SW480 (cell line): ENCODE data around the gene NEK6.

Source experiments
- DNase-seq: peaks from one replicate; pipeline ENCODE4 v3.0.0-alpha.2; 2016; ENCODE audit warnings: low spot score

Gene NEK6

DNA sequence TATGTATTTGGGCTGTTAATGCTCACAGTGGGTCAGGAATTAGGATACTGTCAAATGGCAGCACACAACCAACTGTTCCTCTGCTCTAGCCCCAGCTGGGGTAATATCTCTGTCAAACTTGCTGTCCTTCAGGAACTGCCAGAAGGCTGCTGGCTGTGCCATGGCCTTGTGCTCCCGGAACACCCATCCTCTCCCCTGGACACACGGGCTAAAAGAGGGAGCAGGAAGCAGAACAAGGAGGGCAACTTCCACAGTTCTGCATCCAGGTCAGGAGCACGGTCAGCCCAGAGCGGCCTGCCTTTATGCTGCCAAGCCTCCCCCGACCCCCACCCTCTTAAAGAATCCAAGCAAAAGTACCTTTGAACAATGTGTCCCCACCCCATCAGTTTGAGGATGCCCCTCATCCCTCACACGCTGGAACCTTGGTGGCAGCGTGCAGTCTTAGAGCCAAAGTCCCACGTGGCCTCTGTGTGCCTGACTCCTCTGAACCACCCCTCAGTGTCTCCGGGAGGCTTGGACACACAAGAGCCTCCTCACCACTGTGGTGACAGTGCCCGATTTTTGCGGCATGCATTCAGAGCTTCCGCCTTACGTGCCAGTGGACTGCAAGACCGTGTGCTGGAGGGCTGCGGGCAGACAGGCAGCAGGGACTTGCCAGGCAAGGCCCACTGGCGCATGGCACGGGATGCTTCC lies 96.7 kb downstream of the NEK6 start:
- no peak for DNase-seq

GRCh38 chr9:124355039-124355940 lies 97.5 kb downstream of the NEK6 start:
- no peak for DNase-seq

DNA sequence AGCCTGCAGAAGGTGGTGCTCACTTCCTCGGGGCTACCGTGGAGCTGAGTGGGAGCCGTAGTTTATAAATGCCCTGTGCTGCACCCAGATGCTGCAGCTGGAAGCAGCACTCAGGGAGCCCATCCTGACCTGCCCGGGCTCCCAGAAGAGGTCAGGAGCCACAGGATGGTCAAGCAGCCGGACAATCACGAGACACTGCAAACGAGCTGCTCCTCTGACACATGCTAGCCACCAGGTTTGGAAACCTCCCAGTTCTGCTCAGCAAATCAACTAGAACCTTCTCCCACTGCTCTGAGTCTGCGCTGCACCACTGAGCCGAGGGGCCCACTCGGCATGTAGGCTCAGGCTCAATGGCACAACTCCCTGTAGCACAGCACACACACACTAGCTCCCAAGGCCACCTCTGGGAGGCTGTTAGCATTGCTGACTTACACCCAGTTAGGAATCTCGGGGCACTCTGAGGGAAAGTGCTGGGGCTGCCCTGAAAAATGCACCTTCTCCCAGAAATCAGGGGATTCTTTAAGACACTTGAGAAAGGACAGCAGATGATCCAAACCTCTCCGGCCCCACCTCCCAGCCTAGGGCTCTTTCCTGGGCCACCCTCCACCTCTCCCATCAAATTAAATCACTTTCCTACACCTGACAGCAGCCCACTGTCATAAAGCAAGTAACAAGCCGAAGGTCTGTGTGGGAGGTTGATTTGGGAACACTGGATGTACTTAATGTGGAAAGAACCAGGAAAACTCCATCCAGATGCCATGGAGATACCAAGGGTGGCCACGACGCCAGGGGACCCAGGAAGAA lies 98.4 kb downstream of the NEK6 start:
- no peak for DNase-seq

- peak; percentile 64 for DNase-seq
Observed at GRCh38 chr9:124356745-124357390, 99.1 kb downstream of the NEK6 start.

GRCh38 chr9:124357721-124358361 lies 100.1 kb downstream of the NEK6 start:
- no peak for DNase-seq

DNA sequence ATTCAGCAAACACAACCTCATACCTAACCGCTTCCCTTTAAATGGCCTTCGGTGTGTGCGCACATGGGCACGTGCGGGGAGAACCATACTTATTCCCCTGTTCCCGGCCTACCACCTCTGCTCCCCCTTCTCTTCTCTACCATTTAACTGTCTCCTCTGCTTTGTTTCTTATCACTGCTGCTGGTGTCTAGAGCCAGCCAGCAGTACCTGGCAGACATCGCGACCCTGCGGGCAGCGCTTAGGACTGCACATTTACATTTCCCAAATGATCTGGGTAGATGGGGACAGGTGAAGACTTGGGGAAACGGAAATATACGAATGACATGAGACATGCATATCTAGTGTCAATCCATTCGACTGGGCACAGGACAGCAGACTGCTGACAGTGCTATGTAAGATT lies 100.9 kb downstream of the NEK6 start:
- DNase-seq, result no peak

- no peak for DNase-seq
Observed at GRCh38 chr9:124359426-124359825, 101.7 kb downstream of the NEK6 start.

- no peak for DNase-seq
Observed at GRCh38 chr9:124359855-124360678, 102.3 kb downstream of the NEK6 start.

- DNase-seq, result no peak
Observed at GRCh38 chr9:124361128-124361527, 103.4 kb downstream of the NEK6 start.

- no peak for DNase-seq
Observed at GRCh38 chr9:124363326-124364096, 105.8 kb downstream of the NEK6 start.

GRCh38 chr9:124364141-124364540 lies 106.4 kb downstream of the NEK6 start:
- no peak for DNase-seq

- no peak for DNase-seq
Observed at GRCh38 chr9:124365036-124365435, 107.3 kb downstream of the NEK6 start.

GRCh38 chr9:124366476-124367220 lies 108.9 kb downstream of the NEK6 start:
- peak; percentile 25 for DNase-seq

DNA sequence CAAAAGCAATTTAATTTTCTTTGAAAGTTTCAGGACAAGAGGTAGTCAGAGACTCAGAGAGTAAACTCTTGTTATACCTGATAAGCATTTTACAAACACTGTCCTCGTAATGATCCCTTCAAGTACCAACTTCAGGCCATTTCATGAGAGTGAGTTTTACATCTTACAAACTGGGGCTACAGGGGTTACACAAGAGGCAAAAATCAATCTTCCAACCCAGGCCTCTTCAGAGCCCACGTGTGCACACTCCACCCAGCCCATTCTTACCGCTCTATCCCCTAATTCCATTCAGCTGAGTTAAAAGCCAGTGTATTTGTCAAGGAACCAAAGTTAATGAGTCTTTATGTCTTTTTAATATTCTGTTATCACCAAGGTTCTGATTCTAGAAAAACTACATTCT lies 110.9 kb downstream of the NEK6 start:
- no peak for DNase-seq

DNA sequence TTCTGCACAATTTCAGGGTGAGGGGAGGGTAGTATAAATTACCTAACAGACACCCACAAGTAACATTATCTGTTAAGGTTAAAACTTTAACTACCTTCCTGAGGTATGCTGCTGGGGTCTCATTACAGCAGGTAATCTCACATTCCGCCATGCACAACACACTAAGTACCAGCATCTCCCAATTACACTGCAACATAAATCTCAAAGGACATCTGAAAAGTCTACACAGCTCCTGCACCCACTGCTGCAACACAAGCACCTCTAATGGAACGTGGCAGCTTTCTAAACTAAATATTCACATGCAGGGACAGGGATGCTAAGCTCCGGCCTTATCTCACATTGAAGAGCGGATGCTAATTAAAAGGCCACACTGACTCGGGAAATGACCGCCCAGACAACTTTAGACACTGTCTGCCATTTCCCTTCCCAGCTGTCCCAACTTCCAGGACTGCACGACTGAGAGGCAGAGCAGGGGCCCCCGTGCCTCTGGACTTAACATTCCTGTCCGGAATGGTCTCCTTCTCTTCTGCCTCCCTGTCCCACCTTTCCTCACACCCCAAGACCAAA lies 111.6 kb downstream of the NEK6 start:
- DNase-seq, result no peak

- DNase-seq, result no peak
Observed at GRCh38 chr9:124370896-124371582, 113.3 kb downstream of the NEK6 start.

DNA sequence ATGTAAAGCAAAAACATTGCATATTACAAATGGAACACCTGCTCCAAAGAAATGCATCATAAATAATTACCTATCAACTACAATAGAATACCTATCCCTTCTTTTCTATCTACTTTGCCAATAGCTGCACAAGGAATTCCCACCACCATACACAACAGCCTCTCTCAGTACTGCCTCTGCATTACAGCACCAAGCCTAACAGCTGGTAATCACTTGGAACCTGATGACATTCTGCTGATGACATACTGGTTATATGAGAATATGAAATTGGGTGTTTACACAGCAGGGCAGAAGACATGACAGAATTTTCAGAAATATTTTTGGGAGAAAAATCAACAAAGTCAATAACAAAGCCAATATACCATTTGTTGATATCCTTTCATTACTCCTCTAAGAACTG lies 114.3 kb downstream of the NEK6 start:
- no peak for DNase-seq

GRCh38 chr9:124373386-124373785 lies 115.6 kb downstream of the NEK6 start:
- DNase-seq, result no peak
